Vagina (tissue), 2 donors: Measurements from ENCODE around the gene SERPINA3.

Source experiments
- CTCF ChIP-seq, 3 experiments: fragments of 450-650 bp in 2 of 3; fragments of 200-600 bp in 1 of 3; sonication (generic) in 1 of 3; IDR thresholded peaks; one replicate each; pipeline ENCODE4 v1.5.1; 2017 to 2019; ENCODE audit warnings: antibody characterized with exemption in 3 of 3, mild to moderate bottlenecking in 2 of 3, moderate library complexity in 2 of 3
- POLR2A ChIP-seq, 2 donors: fragments of 450-650 bp; IDR thresholded peaks; one replicate each; pipeline ENCODE4 v1.6.1; 2017; ENCODE audit warnings: antibody characterized with exemption in 2 of 2, mild to moderate bottlenecking in 2 of 2, moderate library complexity in 2 of 2

- TF ChIP-seq CTCF (IDR thresholded peaks at IDR 0.05) (no peak), POLR2A (IDR thresholded peaks at IDR 0.05) (no peak)
Measured at GRCh38 chr14:94625353-94625635, 13.1 kb downstream of the SERPINA3 start.
